Parathyroid adenoma (tissue), 2 donors: ENCODE measurements around the gene GULP1.

Experiments
- H2AFZ ChIP-seq: fragments of 300-600 bp; sonication (generic); one replicate; pipeline ENCODE4 v1.7.0; 2017; ENCODE audit warnings: antibody characterized with exemption, mild to moderate bottlenecking
- H3K27ac ChIP-seq: fragments of 300-600 bp; sonication (generic); one replicate; pipeline ENCODE4 v1.7.0; 2017
- H3K27me3 ChIP-seq: fragments of 300-600 bp; sonication (generic); one replicate; pipeline ENCODE4 v1.7.0; 2017; ENCODE audit warnings: low read length; ENCODE audit not compliant: control insufficient read depth, insufficient read depth
- H3K36me3 ChIP-seq: fragments of 300-600 bp; sonication (generic); one replicate; pipeline ENCODE4 v1.7.0; 2017; ENCODE audit warnings: low read length; ENCODE audit not compliant: control insufficient read depth, insufficient read depth
- H3K4me1 ChIP-seq: fragments of 300-600 bp; sonication (generic); one replicate; pipeline ENCODE4 v1.7.0; 2017; ENCODE audit warnings: control low read depth
- H3K4me2 ChIP-seq: fragments of 300-600 bp; sonication (generic); one replicate; pipeline ENCODE4 v1.7.0; 2017; ENCODE audit warnings: low read length
- H3K4me3 ChIP-seq: fragments of 300-600 bp; sonication (generic); one replicate; pipeline ENCODE4 v1.7.0; 2017; ENCODE audit warnings: low read depth, low read length
- H3K79me2 ChIP-seq: fragments of 300-600 bp; sonication (generic); one replicate; pipeline ENCODE4 v1.7.0; 2017; ENCODE audit warnings: control low read depth
- H3K9ac ChIP-seq: fragments of 300-600 bp; sonication (generic); one replicate; pipeline ENCODE4 v1.7.0; 2017; ENCODE audit warnings: mild to moderate bottlenecking
- H3K9me3 ChIP-seq: fragments of 300-600 bp; sonication (generic); one replicate; pipeline ENCODE4 v1.7.0; 2017; ENCODE audit warnings: low read length; ENCODE audit not compliant: control insufficient read depth
- CTCF ChIP-seq: fragments of 300-600 bp; sonication (generic); IDR thresholded peaks from one replicate; pipeline ENCODE4 v1.7.0; 2017; ENCODE audit warnings: antibody characterized with exemption, mild to moderate bottlenecking
- donor health status: primary hyperparathyroidism.

Gene GULP1

DNA sequence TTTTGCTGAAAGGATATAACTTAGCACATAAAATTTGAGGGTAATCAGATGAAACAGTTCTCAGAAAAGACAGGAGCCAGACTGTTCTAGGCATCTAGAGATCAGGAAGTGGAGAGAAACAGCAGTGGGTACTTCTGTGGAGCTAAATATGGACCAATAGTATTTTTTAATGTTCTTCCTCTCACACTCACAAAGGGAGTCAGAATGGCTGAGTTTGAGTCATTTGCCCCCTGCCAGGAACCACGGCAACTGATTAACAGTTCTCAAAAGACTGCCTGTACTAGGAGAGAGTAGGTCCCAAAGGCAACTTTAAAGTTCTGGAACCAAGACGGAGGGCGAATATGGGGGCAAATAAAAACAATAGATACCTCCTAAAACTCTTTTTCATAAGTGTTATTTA is 107.5 kb downstream of the GULP1 start:
- Histone ChIP-seq H3K9ac (no peak overlapping the region), H2AFZ (no peak overlapping the region), H3K4me3 (no peak overlapping the region), H3K9me3 (no peaks in the 10 kb centered on the region), H3K4me2 (no peak overlapping the region), H3K4me1 (no peaks in the 10 kb centered on the region), H3K36me3 (no peaks in the 10 kb centered on the region), H3K79me2 (no peaks in the 10 kb centered on the region), H3K27me3 (no peaks in the 10 kb centered on the region), H3K27ac (no peak overlapping the region)
- TF ChIP-seq CTCF: no peak

DNA sequence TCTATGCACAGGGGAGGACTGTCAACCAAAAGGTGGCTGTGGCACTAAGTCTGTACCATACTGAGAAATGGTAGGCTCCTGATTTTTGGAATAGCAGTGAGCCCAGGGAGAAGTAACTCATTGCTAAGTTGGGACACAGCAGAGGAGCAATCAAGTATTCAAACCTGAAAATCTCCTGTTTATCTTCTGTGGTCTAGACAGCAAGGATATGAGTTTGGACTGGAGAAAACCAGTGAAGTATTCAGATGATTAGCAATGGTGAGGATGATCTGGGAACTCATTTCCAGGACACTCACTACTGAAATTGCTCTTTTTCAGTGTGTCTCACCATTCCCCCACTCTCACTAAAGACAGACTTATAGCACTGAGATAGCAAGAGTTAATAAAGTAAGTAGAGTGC is 112.0 kb downstream of the GULP1 start:
- H3K4me3 ChIP-seq: no peak overlapping the region
- no peaks in the 10 kb centered on the region for H3K4me1 ChIP-seq
- H3K4me2 ChIP-seq: no peak overlapping the region
- H3K9me3 ChIP-seq: no peaks in the 10 kb centered on the region
- no peak overlapping the region for H3K27ac ChIP-seq
- TF ChIP-seq CTCF: no peak
- no peaks in the 10 kb centered on the region for H3K27me3 ChIP-seq
- H3K79me2 ChIP-seq: no peaks in the 10 kb centered on the region
- no peak overlapping the region for H2AFZ ChIP-seq
- H3K9ac ChIP-seq: no peak overlapping the region
- no peaks in the 10 kb centered on the region for H3K36me3 ChIP-seq

GRCh38 chr2:188404341-188405004 is 112.8 kb downstream of the GULP1 start:
- no peaks in the 10 kb centered on the region for H3K4me1 ChIP-seq
- TF ChIP-seq CTCF: no peak
- H3K9ac ChIP-seq: no peak overlapping the region
- no peak overlapping the region for H3K4me2 ChIP-seq
- no peak overlapping the region for H2AFZ ChIP-seq
- H3K36me3 ChIP-seq: no peaks in the 10 kb centered on the region
- no peaks in the 10 kb centered on the region for H3K27me3 ChIP-seq
- no peaks in the 10 kb centered on the region for H3K9me3 ChIP-seq
- H3K79me2 ChIP-seq: no peaks in the 10 kb centered on the region
- no peak overlapping the region for H3K27ac ChIP-seq
- no peak overlapping the region for H3K4me3 ChIP-seq

- Histone ChIP-seq H3K4me1 (no peaks in the 10 kb centered on the region), H2AFZ (no peak overlapping the region), H3K4me2 (no peak overlapping the region), H3K79me2 (no peaks in the 10 kb centered on the region), H3K36me3 (no peaks in the 10 kb centered on the region), H3K27ac (no peak overlapping the region), H3K9me3 (no peaks in the 10 kb centered on the region), H3K4me3 (no peak overlapping the region), H3K27me3 (no peaks in the 10 kb centered on the region), H3K9ac (no peak overlapping the region)
- no peak for TF ChIP-seq CTCF
These were observed 114.7 kb downstream of the GULP1 start for GRCh38 chr2:188406414-188406813.
